HepG2 (cell line): ENCODE results near the gene ARVCF. TPM values are rescaled to one million over a fixed set of nuclear protein-coding genes. Genes with fewer than 3 reads are reported as not detected.
A peak's percentile ranks its signal among the peaks of the same experiment; 100 is the strongest.

ENCODE experiments used
- ATAD3A ChIP-seq: sonication (generic); formaldehyde crosslinking; IDR thresholded peaks from 2 replicates; pipeline ENCODE4 v1.4.0; 2020; ENCODE audit warnings: missing genetic modification reagents
- BORCS8-MEF2B ChIP-seq: sonication (generic); formaldehyde crosslinking; IDR thresholded peaks from 2 replicates; pipeline ENCODE4 v1.8.0; 2022; ENCODE audit warnings: mild to moderate bottlenecking, missing genetic modification reagents
- HDAC1 ChIP-seq: sonication (generic); formaldehyde crosslinking; IDR thresholded peaks from 2 replicates; pipeline ENCODE4 v1.5.1; 2020; ENCODE audit warnings: mild to moderate bottlenecking, missing genetic modification reagents
- HNF4A ChIP-seq: sonication (generic); formaldehyde crosslinking; IDR thresholded peaks from 2 replicates; pipeline ENCODE4 v1.4.0; 2020; ENCODE audit warnings: missing genetic modification reagents
- HNRNPLL ChIP-seq: fragments of 200-400 bp; formaldehyde crosslinking; IDR thresholded peaks from 2 replicates; pipeline ENCODE4 v1.6.1; 2017; ENCODE audit warnings: mild to moderate bottlenecking, low read depth, low read length; ENCODE audit not compliant: poor library complexity, severe bottlenecking
- KDM6A ChIP-seq: IDR thresholded peaks from 2 replicates; pipeline ENCODE4 v1.6.1; 2016; ENCODE audit warnings: low read depth
- RFX1 ChIP-seq: fragments of 450-650 bp; IDR thresholded peaks from 2 replicates; pipeline ENCODE4 v1.6.1; 2017
- SAP130 ChIP-seq: IDR thresholded peaks from 2 replicates; pipeline ENCODE4 v1.6.1; 2016; ENCODE audit warnings: low read depth
- STAG1 ChIP-seq: sonication (generic); formaldehyde crosslinking; IDR thresholded peaks from 2 replicates; pipeline ENCODE4 v1.4.0; 2020; ENCODE audit warnings: missing genetic modification reagents
- TBX2 ChIP-seq: sonication (generic); formaldehyde crosslinking; IDR thresholded peaks from 2 replicates; pipeline ENCODE4 v1.5.0; 2020; ENCODE audit warnings: missing genetic modification reagents, mild to moderate bottlenecking, borderline replicate concordance
- ZFP1 ChIP-seq: IDR thresholded peaks from 2 replicates; pipeline ENCODE4 v1.6.1; 2016
- ZNF713 ChIP-seq: sonication (generic); formaldehyde crosslinking; IDR thresholded peaks from 2 replicates; pipeline ENCODE4 v1.4.0; 2020; ENCODE audit warnings: mild to moderate bottlenecking, missing genetic modification reagents
- polyA plus RNA-seq, 8 experiments: library from polyadenylated mRNA; depleted of rRNA in 3 of 8; stranded (reverse) in 7 of 8; unstranded in 1 of 8; fragments of >200 nt; fragmentation: Illumina TruSeq in 4 of 8; extraction: Trizol in 4 of 8; gene quantifications; 2 replicates each; pipeline versions ENCODE4 v1.2.1 to v1.2.3, GENCODE V29; 2011 to 2016; ENCODE audit warnings: low read depth in 4 of 8, missing spikeins in 1 of 8, mixed read lengths in 1 of 8; ENCODE audit not compliant: insufficient read depth in 1 of 8
- total RNA-seq, 5 experiments: library from RNA; depleted of rRNA; stranded (reverse); fragments of >200 nt; fragmentation: Illumina TruSeq; extraction: Trizol; gene quantifications; 2 replicates each; pipeline ENCODE4 v1.2.3, GENCODE V29; 2016; ENCODE audit warnings: low read depth in 1 of 5
- TF ChIP-seq, protein P1 (sequence below): sonication (generic); formaldehyde crosslinking; IDR thresholded peaks from 2 replicates; pipeline ENCODE4 v1.5.0; 2020; ENCODE audit warnings: mild to moderate bottlenecking, missing genetic modification reagents, moderate library complexity
- TF ChIP-seq, protein P2 (sequence below): IDR thresholded peaks from 2 replicates; pipeline ENCODE4 v1.6.1; 2016; ENCODE audit warnings: low read depth, missing genetic modification reagents, missing compliant biosample characterization
- TF ChIP-seq, protein P3 (sequence below): sonication (generic); formaldehyde crosslinking; IDR thresholded peaks from 2 replicates; pipeline ENCODE4 v1.4.0; 2020; ENCODE audit warnings: missing genetic modification reagents
- TF ChIP-seq, protein P4 (sequence below): sonication (generic); formaldehyde crosslinking; conservative IDR thresholded peaks from 2 replicates; pipeline ENCODE4 v1.4.0; 2020; ENCODE audit warnings: missing genetic modification reagents

The ARVCF gene
- total and polyA plus RNA-seq, 2 of the 13 experiments (the other 11 are each of a cell fraction or from before 2014, with no cell fraction given): 16.4 to 17.7 TPM

DNA sequence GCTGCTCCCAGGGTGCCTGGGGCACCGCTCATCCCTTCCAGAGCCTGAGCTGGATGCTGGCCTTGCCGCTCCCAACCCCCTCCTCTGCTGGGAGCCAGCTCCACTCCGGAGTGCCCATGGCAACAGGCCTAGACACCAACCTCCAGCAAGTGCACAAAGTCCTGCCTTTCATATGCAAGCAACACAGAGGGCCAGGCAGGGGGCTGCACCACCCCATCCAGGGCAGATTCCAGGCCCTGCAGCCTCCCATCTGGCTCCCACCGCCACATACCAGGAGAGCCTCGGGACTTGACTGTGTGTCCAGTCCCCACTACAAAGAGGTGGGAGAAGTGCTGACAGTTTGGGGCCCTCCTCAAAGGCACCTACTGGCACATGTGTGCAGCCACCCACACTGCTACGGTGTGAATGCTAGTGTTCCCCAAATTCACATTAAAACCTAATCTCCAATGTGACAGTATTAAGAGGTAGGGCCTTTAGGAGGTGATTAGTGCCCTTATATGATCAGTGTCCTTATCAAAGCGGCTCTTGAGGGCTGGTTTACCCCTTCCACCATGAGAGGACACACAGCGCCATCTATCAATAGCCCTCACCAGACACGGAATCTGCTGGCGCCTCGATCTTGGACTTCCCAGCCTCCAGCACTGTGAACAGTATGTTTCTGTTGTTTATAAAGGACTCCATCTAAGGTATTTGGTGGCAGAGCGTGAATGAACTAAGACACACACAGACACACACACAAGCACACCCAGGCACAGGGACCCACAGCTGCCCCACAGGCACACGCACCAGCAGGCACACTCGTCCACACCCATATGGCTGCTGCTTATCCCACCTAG lies 16.2 kb downstream of the ARVCF start (continued):
- TF ChIP-seq, protein P1, sequence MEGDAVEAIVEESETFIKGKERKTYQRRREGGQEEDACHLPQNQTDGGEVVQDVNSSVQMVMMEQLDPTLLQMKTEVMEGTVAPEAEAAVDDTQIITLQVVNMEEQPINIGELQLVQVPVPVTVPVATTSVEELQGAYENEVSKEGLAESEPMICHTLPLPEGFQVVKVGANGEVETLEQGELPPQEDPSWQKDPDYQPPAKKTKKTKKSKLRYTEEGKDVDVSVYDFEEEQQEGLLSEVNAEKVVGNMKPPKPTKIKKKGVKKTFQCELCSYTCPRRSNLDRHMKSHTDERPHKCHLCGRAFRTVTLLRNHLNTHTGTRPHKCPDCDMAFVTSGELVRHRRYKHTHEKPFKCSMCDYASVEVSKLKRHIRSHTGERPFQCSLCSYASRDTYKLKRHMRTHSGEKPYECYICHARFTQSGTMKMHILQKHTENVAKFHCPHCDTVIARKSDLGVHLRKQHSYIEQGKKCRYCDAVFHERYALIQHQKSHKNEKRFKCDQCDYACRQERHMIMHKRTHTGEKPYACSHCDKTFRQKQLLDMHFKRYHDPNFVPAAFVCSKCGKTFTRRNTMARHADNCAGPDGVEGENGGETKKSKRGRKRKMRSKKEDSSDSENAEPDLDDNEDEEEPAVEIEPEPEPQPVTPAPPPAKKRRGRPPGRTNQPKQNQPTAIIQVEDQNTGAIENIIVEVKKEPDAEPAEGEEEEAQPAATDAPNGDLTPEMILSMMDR (CRISPR knock-in tag): peak; percentile 47
- TF ChIP-seq SAP130 (CRISPR knock-in tag) (peak; percentile 29; the same call in 1 of the 2 replicates), STAG1 (peak; percentile 22; the same call in 1 of the 2 replicates), TBX2 (CRISPR knock-in tag) (0 out of 2 replicates have a peak, but pooled peaks have one; percentile 15), KDM6A (CRISPR knock-in tag) (0 out of 2 replicates have a peak, but pooled peaks have one; percentile 22), HNF4A (CRISPR knock-in tag) (peak; percentile 65), HNRNPLL (peak; percentile 29), HDAC1 (CRISPR knock-in tag) (peak; percentile 49; the same call in 1 of the 2 replicates), ATAD3A (CRISPR knock-in tag) (no peak), BORCS8-MEF2B (0 out of 2 replicates have a peak, but pooled peaks have one; percentile 20), ZFP1 (CRISPR knock-in tag) (no peak), RFX1 (peak; percentile 81), ZNF713 (CRISPR knock-in tag) (no peak)
- TF ChIP-seq, protein P2, sequence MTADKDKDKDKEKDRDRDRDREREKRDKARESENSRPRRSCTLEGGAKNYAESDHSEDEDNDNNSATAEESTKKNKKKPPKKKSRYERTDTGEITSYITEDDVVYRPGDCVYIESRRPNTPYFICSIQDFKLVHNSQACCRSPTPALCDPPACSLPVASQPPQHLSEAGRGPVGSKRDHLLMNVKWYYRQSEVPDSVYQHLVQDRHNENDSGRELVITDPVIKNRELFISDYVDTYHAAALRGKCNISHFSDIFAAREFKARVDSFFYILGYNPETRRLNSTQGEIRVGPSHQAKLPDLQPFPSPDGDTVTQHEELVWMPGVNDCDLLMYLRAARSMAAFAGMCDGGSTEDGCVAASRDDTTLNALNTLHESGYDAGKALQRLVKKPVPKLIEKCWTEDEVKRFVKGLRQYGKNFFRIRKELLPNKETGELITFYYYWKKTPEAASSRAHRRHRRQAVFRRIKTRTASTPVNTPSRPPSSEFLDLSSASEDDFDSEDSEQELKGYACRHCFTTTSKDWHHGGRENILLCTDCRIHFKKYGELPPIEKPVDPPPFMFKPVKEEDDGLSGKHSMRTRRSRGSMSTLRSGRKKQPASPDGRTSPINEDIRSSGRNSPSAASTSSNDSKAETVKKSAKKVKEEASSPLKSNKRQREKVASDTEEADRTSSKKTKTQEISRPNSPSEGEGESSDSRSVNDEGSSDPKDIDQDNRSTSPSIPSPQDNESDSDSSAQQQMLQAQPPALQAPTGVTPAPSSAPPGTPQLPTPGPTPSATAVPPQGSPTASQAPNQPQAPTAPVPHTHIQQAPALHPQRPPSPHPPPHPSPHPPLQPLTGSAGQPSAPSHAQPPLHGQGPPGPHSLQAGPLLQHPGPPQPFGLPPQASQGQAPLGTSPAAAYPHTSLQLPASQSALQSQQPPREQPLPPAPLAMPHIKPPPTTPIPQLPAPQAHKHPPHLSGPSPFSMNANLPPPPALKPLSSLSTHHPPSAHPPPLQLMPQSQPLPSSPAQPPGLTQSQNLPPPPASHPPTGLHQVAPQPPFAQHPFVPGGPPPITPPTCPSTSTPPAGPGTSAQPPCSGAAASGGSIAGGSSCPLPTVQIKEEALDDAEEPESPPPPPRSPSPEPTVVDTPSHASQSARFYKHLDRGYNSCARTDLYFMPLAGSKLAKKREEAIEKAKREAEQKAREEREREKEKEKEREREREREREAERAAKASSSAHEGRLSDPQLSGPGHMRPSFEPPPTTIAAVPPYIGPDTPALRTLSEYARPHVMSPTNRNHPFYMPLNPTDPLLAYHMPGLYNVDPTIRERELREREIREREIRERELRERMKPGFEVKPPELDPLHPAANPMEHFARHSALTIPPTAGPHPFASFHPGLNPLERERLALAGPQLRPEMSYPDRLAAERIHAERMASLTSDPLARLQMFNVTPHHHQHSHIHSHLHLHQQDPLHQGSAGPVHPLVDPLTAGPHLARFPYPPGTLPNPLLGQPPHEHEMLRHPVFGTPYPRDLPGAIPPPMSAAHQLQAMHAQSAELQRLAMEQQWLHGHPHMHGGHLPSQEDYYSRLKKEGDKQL (CRISPR knock-in tag): no peak
- TF ChIP-seq, protein P3, sequence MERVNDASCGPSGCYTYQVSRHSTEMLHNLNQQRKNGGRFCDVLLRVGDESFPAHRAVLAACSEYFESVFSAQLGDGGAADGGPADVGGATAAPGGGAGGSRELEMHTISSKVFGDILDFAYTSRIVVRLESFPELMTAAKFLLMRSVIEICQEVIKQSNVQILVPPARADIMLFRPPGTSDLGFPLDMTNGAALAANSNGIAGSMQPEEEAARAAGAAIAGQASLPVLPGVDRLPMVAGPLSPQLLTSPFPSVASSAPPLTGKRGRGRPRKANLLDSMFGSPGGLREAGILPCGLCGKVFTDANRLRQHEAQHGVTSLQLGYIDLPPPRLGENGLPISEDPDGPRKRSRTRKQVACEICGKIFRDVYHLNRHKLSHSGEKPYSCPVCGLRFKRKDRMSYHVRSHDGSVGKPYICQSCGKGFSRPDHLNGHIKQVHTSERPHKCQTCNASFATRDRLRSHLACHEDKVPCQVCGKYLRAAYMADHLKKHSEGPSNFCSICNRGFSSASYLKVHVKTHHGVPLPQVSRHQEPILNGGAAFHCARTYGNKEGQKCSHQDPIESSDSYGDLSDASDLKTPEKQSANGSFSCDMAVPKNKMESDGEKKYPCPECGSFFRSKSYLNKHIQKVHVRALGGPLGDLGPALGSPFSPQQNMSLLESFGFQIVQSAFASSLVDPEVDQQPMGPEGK (CRISPR knock-in tag): peak; percentile 52
- TF ChIP-seq, protein P4, sequence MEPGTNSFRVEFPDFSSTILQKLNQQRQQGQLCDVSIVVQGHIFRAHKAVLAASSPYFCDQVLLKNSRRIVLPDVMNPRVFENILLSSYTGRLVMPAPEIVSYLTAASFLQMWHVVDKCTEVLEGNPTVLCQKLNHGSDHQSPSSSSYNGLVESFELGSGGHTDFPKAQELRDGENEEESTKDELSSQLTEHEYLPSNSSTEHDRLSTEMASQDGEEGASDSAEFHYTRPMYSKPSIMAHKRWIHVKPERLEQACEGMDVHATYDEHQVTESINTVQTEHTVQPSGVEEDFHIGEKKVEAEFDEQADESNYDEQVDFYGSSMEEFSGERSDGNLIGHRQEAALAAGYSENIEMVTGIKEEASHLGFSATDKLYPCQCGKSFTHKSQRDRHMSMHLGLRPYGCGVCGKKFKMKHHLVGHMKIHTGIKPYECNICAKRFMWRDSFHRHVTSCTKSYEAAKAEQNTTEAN (CRISPR knock-in tag): peak; percentile 86
